Cardiac fibroblast (primary cell): ENCODE measurements around the gene RPUSD3.

ENCODE experiments used
- DNase-seq, 2 donors: peaks; one replicate each; pipeline versions ENCODE4 v3.0.0 to v3.0.0-alpha.2; 2010; ENCODE audit warnings: low read depth in 2 of 2
- H3K4me3 ChIP-seq, 2 donors: replicated peaks in 1 of 2; 1 replicate in 1 of 2; 2 replicates in 1 of 2; pipeline ENCODE4 v1.5.1; 2011; ENCODE audit warnings: low read depth in 2 of 2, low read length in 2 of 2, mild to moderate bottlenecking in 2 of 2, moderate library complexity in 1 of 2
- CTCF ChIP-seq: IDR thresholded peaks from one replicate; pipeline ENCODE4 v1.5.1; 2011; ENCODE audit warnings: low read depth, mild to moderate bottlenecking, low read length, inconsistent platforms

Gene RPUSD3

GRCh38 chr3:9828801-9829755 lies 14.7 kb downstream of the RPUSD3 start:
- no peak overlapping the region for H3K4me3 ChIP-seq
- no peak for DNase-seq
- TF ChIP-seq CTCF = no peak

DNA sequence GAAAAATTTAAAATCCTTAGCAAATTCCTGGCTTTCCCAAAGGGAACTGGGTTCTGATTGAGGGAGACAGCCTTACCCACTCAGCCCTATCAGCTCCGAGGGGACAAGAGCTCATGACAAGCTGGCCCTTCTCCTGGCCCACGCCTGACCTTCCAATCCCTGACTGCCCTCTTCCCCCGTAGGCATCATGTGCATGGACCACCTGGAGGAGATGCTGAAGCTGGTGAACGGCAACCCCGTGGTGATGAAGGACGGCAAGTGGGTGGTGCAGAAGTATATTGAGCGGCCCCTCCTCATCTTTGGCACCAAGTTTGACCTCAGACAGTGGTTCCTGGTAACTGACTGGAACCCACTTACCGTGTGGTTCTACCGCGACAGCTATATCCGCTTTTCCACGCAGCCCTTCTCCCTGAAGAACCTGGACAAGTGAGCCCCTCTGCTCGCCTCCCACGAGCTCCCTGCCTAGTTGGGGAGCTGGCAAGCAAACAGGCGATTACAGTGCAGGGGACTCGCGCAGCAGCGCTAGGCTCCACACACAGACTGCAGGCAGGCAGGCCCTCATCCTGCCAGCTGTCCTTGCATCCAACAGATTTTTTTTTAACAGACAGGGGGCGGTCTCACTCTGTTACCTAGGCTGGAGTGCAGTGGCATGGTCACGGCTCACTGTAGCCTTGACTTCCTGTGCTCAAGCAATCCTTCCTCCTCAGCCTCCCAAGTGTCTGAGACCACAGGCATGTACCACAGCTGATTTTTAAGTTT lies 16.8 kb downstream of the RPUSD3 start:
- DNase-seq = peak; percentile 35 to 58
- peak; percentile 32 for TF ChIP-seq CTCF
- no peak overlapping the region for H3K4me3 ChIP-seq

DNA sequence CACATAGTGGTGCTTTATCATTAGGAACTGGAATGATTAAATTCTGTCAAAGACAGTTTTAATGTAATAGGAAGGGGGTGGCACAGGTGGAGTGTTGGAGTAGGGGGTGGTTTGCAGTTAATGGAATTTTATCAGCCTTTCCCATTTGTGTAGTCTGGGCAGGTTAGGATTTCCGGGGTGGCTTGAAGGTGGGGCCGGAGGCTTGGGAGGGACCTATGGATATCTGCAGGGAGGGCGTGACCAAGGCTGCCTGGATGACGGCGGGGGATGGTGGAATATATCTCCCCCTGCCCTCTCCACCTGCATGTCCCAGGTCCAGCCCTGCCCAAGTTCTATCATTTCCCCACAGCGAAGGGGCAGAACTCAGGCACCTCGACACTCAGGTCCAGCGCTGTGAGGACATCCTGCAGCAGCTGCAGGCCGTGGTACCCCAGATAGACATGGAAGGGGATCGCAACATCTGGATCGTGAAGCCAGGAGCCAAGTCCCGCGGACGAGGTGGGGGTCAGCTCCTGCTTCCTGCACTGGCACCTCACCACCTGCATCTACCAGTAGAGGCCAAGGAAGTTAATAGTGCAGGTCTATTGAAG lies 18.3 kb downstream of the RPUSD3 start:
- TF ChIP-seq CTCF = no peak
- no peak for DNase-seq
- H3K4me3 ChIP-seq = no peak overlapping the region

- H3K4me3 ChIP-seq = no peak overlapping the region
- peak; percentile 40 to 53 for DNase-seq
- TF ChIP-seq CTCF = peak; percentile 52
These were observed 22.9 kb downstream of the RPUSD3 start for GRCh38 chr3:9820946-9821345.

GRCh38 chr3:9820543-9820942 lies 23.3 kb downstream of the RPUSD3 start:
- TF ChIP-seq CTCF = no peak
- no peak overlapping the region for H3K4me3 ChIP-seq
- no peak for DNase-seq

- no peak overlapping the region for H3K4me3 ChIP-seq
- no peak for TF ChIP-seq CTCF
- DNase-seq = no peak
These were observed 25.0 kb downstream of the RPUSD3 start for GRCh38 chr3:9818666-9819335.
